Suprapubic skin (tissue), 4 donors: ENCODE data around the gene GAP43. TPM values are rescaled to one million over a fixed set of nuclear protein-coding genes. Genes with fewer than 3 reads are reported as not detected.

ENCODE experiments used
- DNase-seq, 2 donors: peaks; one replicate each; pipeline ENCODE4 v3.0.0-alpha.2; 2019; ENCODE audit warnings: low spot score in 2 of 2
- H3K27ac ChIP-seq: fragments of 200-600 bp; sonication (generic); one replicate; pipeline ENCODE4 v1.5.1; 2019
- H3K27me3 ChIP-seq: fragments of 200-600 bp; sonication (generic); one replicate; pipeline ENCODE4 v1.5.1; 2019
- H3K36me3 ChIP-seq: fragments of 200-600 bp; sonication (generic); one replicate; pipeline ENCODE4 v1.5.1; 2019
- H3K4me1 ChIP-seq: fragments of 200-600 bp; sonication (generic); one replicate; pipeline ENCODE4 v1.5.1; 2019
- H3K4me3 ChIP-seq: fragments of 200-600 bp; sonication (generic); one replicate; pipeline ENCODE4 v1.5.1; 2019; ENCODE audit warnings: mild to moderate bottlenecking
- H3K9me3 ChIP-seq: fragments of 200-600 bp; sonication (generic); one replicate; pipeline ENCODE4 v1.5.1; 2019
- CTCF ChIP-seq, 2 donors: fragments of 200-600 bp in 1 of 2; fragments of 450-650 bp in 1 of 2; sonication (generic) in 1 of 2; IDR thresholded peaks; one replicate each; pipeline ENCODE4 v1.5.1; 2016 to 2019; ENCODE audit warnings: antibody characterized with exemption in 2 of 2, mild to moderate bottlenecking in 1 of 2, moderate library complexity in 1 of 2
- EP300 ChIP-seq: sonication (generic); formaldehyde crosslinking; IDR thresholded peaks from one replicate; pipeline ENCODE4 v1.6.1; 2017; ENCODE audit warnings: antibody characterized with exemption
- POLR2A ChIP-seq, 2 donors: fragments of 450-650 bp; IDR thresholded peaks; one replicate each; pipeline ENCODE4 v1.6.1; 2017; ENCODE audit warnings: antibody characterized with exemption in 2 of 2, mild to moderate bottlenecking in 2 of 2, moderate library complexity in 2 of 2
- POLR2AphosphoS5 ChIP-seq, 3 donors: sonication (generic); formaldehyde crosslinking; IDR thresholded peaks; one replicate each; pipeline ENCODE4 v1.6.1; 2017; ENCODE audit warnings: antibody characterized with exemption in 3 of 3
- WGBS: methylation state at CpG from one replicate; pipeline ENCODE4 v1.1.5; 2018; 5-methylcytosine and 5-hydroxymethylcytosine counted together
- total RNA-seq, 4 donors: library from RNA; depleted of rRNA; stranded (reverse); fragments of >200 nt; gene quantifications; one replicate each; pipeline ENCODE4 v1.1.0, GENCODE V29; 2016

The GAP43 gene
- total RNA-seq, 4 donors from 2014 or later, result not detected

- 52% methylated on average over 3 of the region's 3 CpGs for WGBS
These were observed 4.1 kb downstream of the GAP43 start for GRCh38 chr3:115627180-115628074.

GRCh38 chr3:115628075-115628412 is 4.7 kb downstream of the GAP43 start:
- Histone ChIP-seq H3K36me3 (no peaks in the 10 kb centered on the region), H3K27ac (no peak overlapping the region), H3K4me3 (no peak overlapping the region), H3K27me3 (peaks cover 27% of the 10 kb centered on the region), H3K4me1 (peaks cover 18% of the 10 kb centered on the region), H3K9me3 (no peaks in the 10 kb centered on the region)
- 52% methylated on average over 1 of the region's 1 CpG for WGBS
- no peak for DNase-seq
- TF ChIP-seq POLR2AphosphoS5 (IDR thresholded peaks at IDR 0.05) (no peak), CTCF (IDR thresholded peaks at IDR 0.05) (no peak), POLR2A (IDR thresholded peaks at IDR 0.05) (no peak), EP300 (no peak)

More at GRCh38 chr3:115627180-115628074, 4.1 kb downstream of the GAP43 start:
- TF ChIP-seq EP300 (no peak), POLR2A (IDR thresholded peaks at IDR 0.05) (no peak), POLR2AphosphoS5 (IDR thresholded peaks at IDR 0.05) (no peak), CTCF (IDR thresholded peaks at IDR 0.05) (no peak)
- DNase-seq, result no peak
- Histone ChIP-seq H3K27me3 (peaks cover 27% of the 10 kb centered on the region), H3K36me3 (no peaks in the 10 kb centered on the region), H3K9me3 (no peaks in the 10 kb centered on the region), H3K4me1 (peaks cover 18% of the 10 kb centered on the region), H3K4me3 (no peak overlapping the region), H3K27ac (no peak overlapping the region)

GRCh38 chr3:115630850-115631249 is 7.5 kb downstream of the GAP43 start:
- no peaks in the 10 kb centered on the region for H3K4me1 ChIP-seq
- no peak overlapping the region for H3K27ac ChIP-seq
- no peaks in the 10 kb centered on the region for H3K9me3 ChIP-seq
- 86% methylated on average over 3 of the region's 3 CpGs for WGBS
- no peak for DNase-seq
- H3K36me3 ChIP-seq, result no peaks in the 10 kb centered on the region
- TF ChIP-seq POLR2A (IDR thresholded peaks at IDR 0.05) (no peak), POLR2AphosphoS5 (IDR thresholded peaks at IDR 0.05) (no peak), CTCF (IDR thresholded peaks at IDR 0.05) (no peak), EP300 (no peak)
- H3K27me3 ChIP-seq, result peaks cover 5% of the 10 kb centered on the region
- H3K4me3 ChIP-seq, result no peak overlapping the region

GRCh38 chr3:115632026-115632425 is 8.7 kb downstream of the GAP43 start:
- no peaks in the 10 kb centered on the region for H3K4me1 ChIP-seq
- TF ChIP-seq POLR2AphosphoS5 (IDR thresholded peaks at IDR 0.05) (no peak), POLR2A (IDR thresholded peaks at IDR 0.05) (no peak), CTCF (IDR thresholded peaks at IDR 0.05) (no peak), EP300 (no peak)
- H3K4me3 ChIP-seq, result no peak overlapping the region
- H3K27ac ChIP-seq, result no peak overlapping the region
- H3K9me3 ChIP-seq, result no peaks in the 10 kb centered on the region
- H3K36me3 ChIP-seq, result no peaks in the 10 kb centered on the region
- H3K27me3 ChIP-seq, result peaks cover 5% of the 10 kb centered on the region
- DNase-seq, result no peak

- no peaks in the 10 kb centered on the region for H3K9me3 ChIP-seq
- no peak overlapping the region for H3K4me3 ChIP-seq
- no peaks in the 10 kb centered on the region for H3K36me3 ChIP-seq
- no peak for DNase-seq
- H3K4me1 ChIP-seq, result no peaks in the 10 kb centered on the region
- WGBS, result 86% methylated on average over 3 of the region's 3 CpGs
- H3K27me3 ChIP-seq, result peaks cover 1% of the 10 kb centered on the region
- H3K27ac ChIP-seq, result no peak overlapping the region
- TF ChIP-seq CTCF (IDR thresholded peaks at IDR 0.05) (no peak), POLR2A (IDR thresholded peaks at IDR 0.05) (no peak), EP300 (no peak)
These were observed 10.2 kb downstream of the GAP43 start for GRCh38 chr3:115633467-115633866.
